PFSK-1 (cell line): Measurements from ENCODE around the gene DDO. TPM values are rescaled to one million over a fixed set of nuclear protein-coding genes. Genes with fewer than 3 reads are reported as not detected.

Experiments
- FOXP2 ChIP-seq: optimal IDR thresholded peaks from 2 replicates; pipeline ENCODE3; 2011; ENCODE audit warnings: borderline replicate concordance, control low read depth, inconsistent platforms; ENCODE audit not compliant: insufficient read depth; ENCODE audit errors: extremely low read length, extremely low read depth
- POLR2AphosphoS5 ChIP-seq: IDR thresholded peaks from 2 replicates; pipeline ENCODE4 v1.6.1; 2012; ENCODE audit warnings: low read depth, mild to moderate bottlenecking, control low read depth, low read length, moderate library complexity
- REST ChIP-seq, 2 experiments: IDR thresholded peaks; 2 replicates each; pipeline versions ENCODE4 v1.6.1 to v1.8.0; 2011 to 2012; ENCODE audit warnings: low read depth in 2 of 2, low read length in 2 of 2, control low read depth in 1 of 2, inconsistent platforms in 1 of 2, mild to moderate bottlenecking in 1 of 2, moderate library complexity in 1 of 2; ENCODE audit not compliant: insufficient read depth in 1 of 2
- SIN3A ChIP-seq: IDR thresholded peaks from 2 replicates; pipeline ENCODE4 v1.6.1; 2012; ENCODE audit warnings: mild to moderate bottlenecking, low read length, moderate library complexity, borderline replicate concordance; ENCODE audit not compliant: insufficient read depth
- TAF1 ChIP-seq: IDR thresholded peaks from 2 replicates; pipeline ENCODE4 v1.6.1; 2012; ENCODE audit warnings: low read length, control low read depth, borderline replicate concordance; ENCODE audit not compliant: insufficient read depth
- polyA plus RNA-seq: library from polyadenylated mRNA; unstranded; fragments of >200 nt; gene quantifications from one replicate; pipeline ENCODE4 v1.2.1, GENCODE V29; 2012; ENCODE audit warnings: low read depth, missing spikeins; ENCODE audit not compliant: insufficient read length

Gene DDO
- polyA plus RNA-seq: not detected

GRCh38 chr6:110415086-110415916, at the start of gene DDO:
Gene DDO, minus strand, starts transcription at chr6:110415575. Its CDS starts 2,113 bp downstream, at chr6:110413462.
- no peak for TF ChIP-seq REST (IDR thresholded peaks at IDR 0.05; ENCODE audit: insufficient read depth in 1 of 2, low read depth in 2 of 2, low read length in 2 of 2)
- no peak for TF ChIP-seq FOXP2
- no peak for TF ChIP-seq TAF1
- no peak for TF ChIP-seq SIN3A
- TF ChIP-seq POLR2AphosphoS5: no peak

- TF ChIP-seq POLR2AphosphoS5 (no peak), SIN3A (no peak), TAF1 (no peak), REST (IDR thresholded peaks at IDR 0.05; ENCODE audit: insufficient read depth in 1 of 2, low read depth in 2 of 2, low read length in 2 of 2) (no peak), FOXP2 (no peak)
Observed at GRCh38 chr6:110462884-110463481, 47.6 kb upstream of the DDO start.

GRCh38 chr6:110461376-110461775, 46.0 kb upstream of the DDO start:
- TF ChIP-seq FOXP2: no peak
- TF ChIP-seq SIN3A: no peak
- no peak for TF ChIP-seq POLR2AphosphoS5
- no peak for TF ChIP-seq TAF1
- TF ChIP-seq REST (IDR thresholded peaks at IDR 0.05; ENCODE audit: insufficient read depth in 1 of 2, low read depth in 2 of 2, low read length in 2 of 2): no peak

GRCh38 chr6:110459137-110459536, 43.8 kb upstream of the DDO start:
- TF ChIP-seq REST (IDR thresholded peaks at IDR 0.05; ENCODE audit: insufficient read depth in 1 of 2, low read depth in 2 of 2, low read length in 2 of 2): no peak
- TF ChIP-seq POLR2AphosphoS5: no peak
- no peak for TF ChIP-seq TAF1
- no peak for TF ChIP-seq FOXP2
- no peak for TF ChIP-seq SIN3A
